ENCODE data around the gene TAP2. TPM values are rescaled to one million over a fixed set of nuclear protein-coding genes. Genes with fewer than 3 reads are reported as not detected.

TAP2 gene
- total and polyA plus RNA-seq, 10 of the 15 experiments (the other 5 are each of a cell fraction or from before 2014, with no cell fraction given), result 5.3 to 77.2 (median 35.3) TPM

GRCh38 chr6:32818867-32819266 is 19.7 kb downstream of the TAP2 start:
- no peak for DNase-seq (ENCODE audit: low read depth, low spot score)
- H3K27me3 ChIP-seq (replicated peaks in 1 of 2; ENCODE audit: control insufficient read depth in 2 of 2, insufficient read depth in 2 of 2, low read length in 1 of 2), result no peaks in the 10 kb centered on the region
- intact Hi-C loops (cut with micrococcal nuclease; ENCODE audit: unreplicated experiment), result no loop called here
- no peaks in the 10 kb centered on the region for H3K9me3 ChIP-seq (replicated peaks; ENCODE audit: control insufficient read depth, insufficient read depth, low read length)
- no peak overlapping the region for H3K4me3 ChIP-seq
- no peak for FAIRE-seq
- peaks cover 0 to 5% of the 10 kb centered on the region in 2 experiments; a peak in 1 of 4 replicates for H3K36me3 ChIP-seq (ENCODE audit: control insufficient read depth in 2 of 2, insufficient read depth in 2 of 2, low read length in 1 of 2)
- H3K9ac ChIP-seq (ENCODE audit: control insufficient read depth, insufficient read depth, low read length), result no peak overlapping the region
- no peaks in the 10 kb centered on the region for H4K20me1 ChIP-seq (ENCODE audit: control insufficient read depth, insufficient read depth)
- no peak overlapping the region for H3K27ac ChIP-seq (ENCODE audit: control insufficient read depth, insufficient read depth)
- ChIA-PET POLR2A (interaction anchor here (0.5 to 1.1 kb wide), 2 partner anchors 34 to 412 kb away, joined by 3 read pairs; partner anchors contain the start of gene TAP1), SMC1A (ENCODE audit: uncharacterized antibody, unreplicated experiment) (interaction anchor here (0.9 to 3.1 kb wide), 2 partner anchors 20 to 49 kb away, joined by 5 to 12 read pairs; partner anchors contain the start of gene TAP2), CTCF (interaction anchor here (0.8 to 3.7 kb wide), 4 partner anchors 9 to 50 kb away, joined by 3 to 22 read pairs (median 5); partner anchors contain the start of genes TAP1 and TAP2), RAD21 (ENCODE audit: unreplicated experiment) (interaction anchor here (1.2 kb wide), 1 partner anchor 20 kb away, joined by 3 read pairs; the partner anchor contains the start of gene TAP2)
- no peak overlapping the region for H2AFZ ChIP-seq (ENCODE audit: control insufficient read depth, low read depth, low read length)
- WGBS (ENCODE audit: insufficient coverage, insufficient replicate concordance, low lambda C conversion rate, missing lambda C conversion rate), result 0% methylated on average over 2 of the region's 2 CpGs
- H3K4me1 ChIP-seq (ENCODE audit: control insufficient read depth, insufficient read depth, low read length), result peaks cover 31% of the 10 kb centered on the region
- no TSS peak for BruUV-seq (replicated peaks)
- TF ChIP-seq EGR1 (IDR thresholded peaks at IDR 0.05; ENCODE audit: borderline replicate concordance in 1 of 2, low read depth in 2 of 2, low read length in 2 of 2), result no peak
- TF ChIP-seq RUNX3 (IDR thresholded peaks at IDR 0.05; ENCODE audit: low read length), result 0 out of 2 replicates have a peak, but pooled peaks have one; percentile 7
- H3K4me2 ChIP-seq (ENCODE audit: control insufficient read depth, insufficient read depth), result no peak overlapping the region
- H3K79me2 ChIP-seq (ENCODE audit: control insufficient read depth, insufficient read depth, low read length), result peaks cover 22% of the 10 kb centered on the region
- ATAC-seq, result no peak
- in situ Hi-C loops (cut with MboI), result no loop called here

- in situ Hi-C loops (cut with MboI) (no loop called here), intact Hi-C loops (cut with micrococcal nuclease; ENCODE audit: unreplicated experiment) (no loop called here)
- FAIRE-seq (peak; percentile 7), DNase-seq (ENCODE audit: low read depth, low spot score) (no peak), ATAC-seq (peak; percentile 83)
- RAD21 ChIA-PET (ENCODE audit: unreplicated experiment), result interaction anchor here (0.7 to 1.0 kb wide), 6 partner anchors 19 to 182 kb away, joined by 3 to 8 read pairs (median 3); partner anchors contain the start of genes PSMB9 and TAP1
- peaks cover 1 to 9% of the 10 kb centered on the region in 2 experiments; a peak in 3 of 4 replicates for H3K36me3 ChIP-seq (ENCODE audit: control insufficient read depth in 2 of 2, insufficient read depth in 2 of 2, low read length in 1 of 2)
- CTCF ChIA-PET, result interaction anchor here (1.0 kb wide), 3 partner anchors 18 to 51 kb away, joined by 3 to 4 read pairs (median 3); partner anchors contain the start of gene TAP2
- peak within 1 kb of the TSS; percentile 73 for H3K4me3 ChIP-seq
- 3% methylated on average over 3 of the region's 3 CpGs for WGBS (ENCODE audit: insufficient coverage, insufficient replicate concordance, low lambda C conversion rate, missing lambda C conversion rate)
- no peaks in the 10 kb centered on the region for H3K9me3 ChIP-seq (replicated peaks; ENCODE audit: control insufficient read depth, insufficient read depth, low read length)
- BruUV-seq (replicated peaks), result no TSS peak
- no peaks in the 10 kb centered on the region for H3K27me3 ChIP-seq (replicated peaks in 1 of 2; ENCODE audit: control insufficient read depth in 2 of 2, insufficient read depth in 2 of 2, low read length in 1 of 2)
- no peaks in the 10 kb centered on the region for H4K20me1 ChIP-seq (ENCODE audit: control insufficient read depth, insufficient read depth)
- H2AFZ ChIP-seq (ENCODE audit: control insufficient read depth, low read depth, low read length), result peak within 1 kb of the TSS; percentile 87
- H3K9ac ChIP-seq (ENCODE audit: control insufficient read depth, insufficient read depth, low read length), result peak within 1 kb of the TSS; percentile 89
- H3K27ac ChIP-seq (ENCODE audit: control insufficient read depth, insufficient read depth), result peak within 1 kb of the TSS; percentile 98
- H3K4me1 ChIP-seq (ENCODE audit: control insufficient read depth, insufficient read depth, low read length), result peaks cover 31% of the 10 kb centered on the region
- SMC1A ChIA-PET (ENCODE audit: uncharacterized antibody, unreplicated experiment), result interaction anchor here (0.6 to 0.8 kb wide), 3 partner anchors 21 to 51 kb away, joined by 3 to 4 read pairs (median 3); no protein-coding TSS in a partner anchor
- H3K79me2 ChIP-seq (ENCODE audit: control insufficient read depth, insufficient read depth, low read length), result peaks cover 22% of the 10 kb centered on the region
- POLR2A ChIA-PET, result interaction anchor here (0.6 kb wide), 1 partner anchor 196 kb away, joined by 4 read pairs; no protein-coding TSS in a partner anchor
- peak within 1 kb of the TSS; percentile 98 for H3K4me2 ChIP-seq (ENCODE audit: control insufficient read depth, insufficient read depth)
- TF ChIP-seq SMARCA5 (IDR thresholded peaks at IDR 0.05), result no peak
- TF ChIP-seq MLLT1 (IDR thresholded peaks at IDR 0.05), result 0 out of 2 replicates have a peak, but pooled peaks have one; percentile 40
- TF ChIP-seq USF1 (IDR thresholded peaks at IDR 0.05; ENCODE audit: borderline replicate concordance, extremely low read length, insufficient read depth, low read depth, low read length), result no peak
- TF ChIP-seq WRNIP1 (IDR thresholded peaks at IDR 0.05; ENCODE audit: borderline replicate concordance, low read depth, low read length), result no peak
- peak; percentile 70 for TF ChIP-seq PKNOX1 (IDR thresholded peaks at IDR 0.05)
- TF ChIP-seq ATF2 (IDR thresholded peaks at IDR 0.05; ENCODE audit: low read length), result no peak
- TF ChIP-seq NR2F1 (conservative IDR thresholded peaks at IDR 0.05), result no peak
- no peak for TF ChIP-seq EZH2 (IDR thresholded peaks at IDR 0.05; ENCODE audit: borderline replicate concordance, control insufficient read depth, low read depth, low read length)
Observed at GRCh38 chr6:32816746-32817204, 21.8 kb downstream of the TAP2 start, which contains the start of gene HLA-DOB. Gene HLA-DOB (minus strand): TSS chr6:32817002. CDS start chr6:32816951, 51 bp downstream.

Measured in GM12878 (cell line).